ENCODE measurements around the gene IFNL2. TPM values are rescaled to one million over a fixed set of nuclear protein-coding genes. Genes with fewer than 3 reads are reported as not detected.
"Not testable (repeated sequence)": the region's sequence is repeated elsewhere in the genome, so short reads cannot be mapped to it uniquely, and the experiment has no call there.

IFNL2 gene
- total RNA-seq, 1 donor from 2014 or later = not detected

DNA sequence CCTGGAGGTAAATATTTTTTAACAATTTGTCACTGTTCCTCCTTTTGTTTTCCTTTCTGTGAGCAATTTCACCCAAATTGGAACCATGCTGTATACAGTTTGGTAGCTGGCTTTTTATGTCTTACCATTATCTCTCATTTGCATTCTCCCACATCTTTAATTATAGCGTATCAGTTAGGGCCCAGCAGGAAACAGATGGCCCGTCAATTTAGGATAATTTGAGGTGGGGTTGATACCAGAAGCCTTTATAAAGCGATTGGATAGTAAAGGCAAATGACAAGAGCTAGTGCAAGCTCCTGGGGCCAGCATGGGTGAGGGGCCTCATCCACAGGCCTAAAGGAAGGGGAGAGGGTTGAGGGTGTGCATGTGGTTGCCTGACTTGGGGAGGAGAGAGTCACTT, 15.7 kb upstream of the IFNL2 start:
- ATAC-seq (no peak), DNase-seq (ENCODE audit: low spot score) (no peak)

DNA sequence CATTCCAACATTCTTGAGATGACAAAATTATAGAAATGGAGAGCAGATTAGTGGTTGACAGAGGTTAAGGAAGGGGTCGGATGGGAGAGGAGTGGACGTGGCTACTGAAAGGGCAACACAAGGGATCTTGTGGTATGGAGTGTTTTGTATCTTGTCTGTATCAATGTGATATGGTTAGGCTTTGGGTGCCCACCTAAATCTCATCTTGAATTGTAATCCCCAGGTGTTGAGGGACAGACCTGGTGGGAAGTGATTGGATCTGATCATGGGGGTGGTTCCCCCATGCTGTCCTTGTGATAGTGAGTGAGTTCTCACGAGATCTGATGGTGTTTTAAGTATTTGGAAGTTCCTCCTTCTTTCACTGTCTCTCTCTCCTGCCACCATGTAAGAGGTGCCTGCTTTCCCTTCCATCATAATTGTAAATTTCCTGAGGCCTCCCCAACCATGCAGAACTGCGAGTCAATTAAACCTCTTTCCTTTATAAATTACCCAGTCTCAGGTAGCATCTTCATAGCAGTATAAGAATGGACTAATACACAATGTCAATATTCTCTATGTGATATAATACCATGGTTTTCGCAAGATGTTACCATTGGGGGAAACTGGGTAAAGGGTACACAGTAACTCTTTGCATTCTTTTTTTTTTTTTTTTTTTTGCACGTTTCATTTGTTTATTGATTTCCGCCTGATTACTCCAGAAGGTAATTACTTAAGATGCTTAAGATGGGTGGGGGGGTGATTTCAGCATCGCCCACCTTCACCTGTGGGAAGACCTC, 14.6 kb upstream of the IFNL2 start:
- no peak for ATAC-seq
- no peak for DNase-seq (ENCODE audit: low spot score)

DNA sequence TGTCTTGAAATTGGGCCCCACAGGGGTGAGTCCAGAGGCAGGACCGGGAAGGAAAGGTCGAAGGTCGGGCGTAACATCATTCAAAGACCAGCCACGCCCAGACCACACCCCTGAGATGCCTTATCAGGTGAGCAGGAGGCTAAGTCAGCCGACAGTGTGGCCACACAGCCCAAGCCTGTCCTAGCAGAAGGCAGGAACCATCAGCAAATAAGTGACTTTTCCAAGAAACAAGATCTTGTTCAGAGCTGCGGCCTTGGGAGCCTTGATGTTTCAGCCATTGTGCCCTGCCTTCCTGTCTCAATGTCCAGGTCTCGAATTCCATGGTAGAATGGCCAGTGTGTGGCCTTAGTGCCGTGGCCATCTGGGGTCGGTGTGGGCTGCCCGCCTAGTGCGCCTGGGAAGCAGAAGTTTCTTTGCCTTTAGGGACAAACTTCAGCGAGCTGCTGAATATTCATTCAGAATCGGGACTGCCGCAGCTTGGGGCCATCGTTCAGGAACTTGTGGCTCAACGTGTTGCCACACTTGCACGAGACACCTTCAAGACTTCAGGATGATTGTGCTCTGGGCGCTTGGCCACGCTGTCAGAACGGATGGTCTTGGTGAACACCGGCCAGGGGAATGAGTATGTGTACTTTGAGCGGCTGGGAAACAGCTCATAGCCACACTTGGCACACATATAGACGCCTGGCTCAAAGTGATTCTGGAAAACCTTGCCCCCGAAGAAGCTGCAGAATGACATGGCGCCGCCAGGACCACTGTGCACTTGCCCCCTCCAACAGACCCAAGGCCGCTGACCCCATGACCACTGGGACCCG, 13.5 kb upstream of the IFNL2 start:
- peak; percentile 54 for DNase-seq (ENCODE audit: low spot score)
- ATAC-seq = peak; percentile 88

DNA sequence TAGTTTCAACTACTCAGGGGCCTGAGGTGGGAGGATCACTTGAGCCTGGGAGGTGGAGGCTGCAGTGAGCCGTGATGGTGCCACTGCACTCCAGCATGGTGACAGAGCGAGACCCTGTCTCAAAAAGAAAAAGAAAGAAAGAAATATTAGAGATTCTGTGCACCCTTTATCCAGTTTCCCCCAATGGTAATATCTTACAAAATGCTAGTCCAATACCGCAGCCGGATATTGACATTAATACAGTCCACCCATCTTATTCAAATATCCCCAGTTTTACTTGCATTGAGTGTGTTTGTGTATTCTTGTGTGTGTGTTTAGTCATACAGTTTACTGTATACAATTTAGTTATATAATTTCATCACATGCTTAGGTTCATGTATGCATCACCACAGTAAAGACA, 11.0 kb upstream of the IFNL2 start:
- ATAC-seq (no peak), DNase-seq (ENCODE audit: low spot score) (no peak)

- no peak for ATAC-seq
- no peak for DNase-seq (ENCODE audit: low spot score)
These were observed 6.5 kb upstream of the IFNL2 start for GRCh38 chr19:39261704-39262103.

- DNase-seq (ENCODE audit: low spot score) = no peak
- ATAC-seq = no peak
These were observed 5.7 kb upstream of the IFNL2 start for GRCh38 chr19:39262496-39262895.

DNA sequence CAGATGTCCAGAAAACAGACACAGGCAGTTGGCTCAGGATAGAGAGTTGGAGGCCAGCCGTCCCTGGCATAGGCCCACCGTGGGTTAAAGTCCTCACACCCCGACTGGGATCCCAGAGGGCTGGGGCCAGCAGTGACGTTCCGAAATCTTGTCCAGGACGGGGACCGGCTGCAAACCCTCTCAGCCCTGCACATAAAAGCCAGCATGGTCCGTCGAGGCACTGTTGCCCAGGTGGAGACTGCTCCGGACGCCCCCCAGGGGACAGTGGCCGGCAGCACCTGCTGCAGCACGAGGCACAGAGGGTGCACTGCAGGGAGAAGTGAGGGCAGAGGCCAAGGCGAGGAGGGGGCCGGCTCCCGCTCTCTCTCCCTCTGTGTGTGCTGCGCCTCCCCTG, 4.3 kb upstream of the IFNL2 start:
- ATAC-seq = peak; percentile 95
- DNase-seq (ENCODE audit: low spot score) = peak; percentile 91

DNA sequence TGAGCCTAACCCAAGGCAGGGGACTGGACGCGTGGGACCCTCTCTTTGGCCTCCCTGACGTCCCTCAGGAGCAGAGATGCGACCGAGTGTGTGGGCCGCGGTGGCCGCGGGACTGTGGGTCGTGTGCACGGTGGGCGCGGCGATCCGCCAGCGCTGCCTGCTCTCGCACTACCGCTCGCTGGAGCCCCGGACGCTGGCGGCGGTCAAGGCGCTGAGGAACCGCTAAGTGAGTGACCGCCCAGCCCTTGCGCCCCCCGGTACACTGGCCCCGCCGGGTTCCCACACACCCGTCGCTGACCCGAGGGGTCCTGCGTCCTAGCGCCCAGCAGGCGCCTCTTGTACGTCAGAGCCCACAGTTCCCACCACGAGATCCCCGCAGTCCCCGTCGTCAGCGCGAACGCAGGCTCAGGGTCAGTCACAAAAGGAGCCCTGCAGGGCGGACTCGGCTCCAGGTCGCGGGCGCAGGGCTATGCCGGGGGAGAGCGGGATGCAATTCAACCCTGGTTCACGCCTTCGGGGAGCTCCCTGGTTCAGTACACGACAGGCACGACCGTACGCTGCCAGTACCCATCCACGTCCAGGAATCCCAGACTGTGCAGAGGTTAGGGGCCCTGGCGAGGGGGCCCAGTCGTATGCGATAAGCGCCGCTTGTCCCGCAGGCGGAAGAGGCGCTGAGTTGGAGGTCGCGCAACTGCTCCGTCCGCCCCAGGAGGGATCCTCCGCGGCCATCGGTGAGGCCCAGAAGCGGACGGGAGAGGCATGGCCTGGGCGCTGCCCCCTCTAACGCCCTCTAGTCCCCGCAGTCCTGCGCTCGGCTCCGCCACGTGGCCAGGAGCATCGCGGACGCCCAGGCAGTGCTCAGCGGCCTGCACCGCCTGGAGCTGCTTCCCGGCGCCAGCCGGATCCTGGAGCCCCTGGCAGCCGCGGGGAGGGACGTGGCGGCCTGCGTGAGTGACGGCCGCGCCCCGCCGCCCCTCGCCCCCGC, 3.6 kb upstream of the IFNL2 start:
- DNase-seq (ENCODE audit: low spot score) (no peak), ATAC-seq (peak; percentile 8)

- ATAC-seq (no peak), DNase-seq (ENCODE audit: low spot score) (no peak)
These were observed 2.8 kb upstream of the IFNL2 start for GRCh38 chr19:39265321-39265916.

DNA sequence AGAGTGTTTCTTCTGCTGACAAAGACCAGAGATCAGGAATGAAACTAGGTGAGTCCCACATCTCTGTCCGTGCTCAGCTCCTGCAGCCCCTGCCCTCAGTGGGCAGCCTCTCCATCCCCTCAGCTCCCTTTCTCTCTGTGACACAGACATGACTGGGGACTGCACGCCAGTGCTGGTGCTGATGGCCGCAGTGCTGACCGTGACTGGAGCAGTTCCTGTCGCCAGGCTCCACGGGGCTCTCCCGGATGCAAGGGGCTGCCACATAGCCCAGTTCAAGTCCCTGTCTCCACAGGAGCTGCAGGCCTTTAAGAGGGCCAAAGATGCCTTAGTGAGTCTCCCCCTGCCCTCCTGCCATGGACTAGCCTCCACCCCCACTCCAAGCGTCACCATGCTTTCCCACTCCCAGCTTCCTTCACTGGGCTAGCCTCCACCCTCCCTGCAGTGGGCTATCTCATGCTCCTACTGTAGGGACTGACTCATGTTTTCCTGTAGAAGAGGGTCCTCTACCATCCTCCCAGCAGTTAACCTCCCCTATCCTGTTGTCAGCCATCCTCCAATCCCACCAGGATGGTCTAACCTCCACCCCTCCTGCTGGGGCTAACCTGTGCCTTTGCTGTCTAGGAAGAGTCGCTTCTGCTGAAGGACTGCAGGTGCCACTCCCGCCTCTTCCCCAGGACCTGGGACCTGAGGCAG, 481 bp downstream of the IFNL2 start:
- DNase-seq (ENCODE audit: low spot score); ATAC-seq: not testable (repeated sequence)

DNA sequence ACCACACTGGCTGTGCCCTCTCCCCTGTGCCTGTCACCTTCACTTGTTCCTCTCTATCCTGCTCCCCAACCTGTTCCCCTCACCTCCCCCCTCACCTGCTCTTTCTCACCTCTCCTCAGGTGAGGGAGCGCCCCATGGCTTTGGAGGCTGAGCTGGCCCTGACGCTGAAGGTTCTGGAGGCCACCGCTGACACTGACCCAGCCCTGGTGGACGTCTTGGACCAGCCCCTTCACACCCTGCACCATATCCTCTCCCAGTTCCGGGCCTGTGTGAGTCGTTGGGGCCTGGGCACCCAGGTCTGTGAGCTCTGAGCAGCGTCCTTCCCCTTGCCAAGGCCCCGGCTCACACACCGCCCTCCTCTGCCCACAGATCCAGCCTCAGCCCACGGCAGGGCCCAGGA, 1.2 kb downstream of the IFNL2 start:
- ATAC-seq; DNase-seq (ENCODE audit: low spot score): not testable (repeated sequence)

DNA sequence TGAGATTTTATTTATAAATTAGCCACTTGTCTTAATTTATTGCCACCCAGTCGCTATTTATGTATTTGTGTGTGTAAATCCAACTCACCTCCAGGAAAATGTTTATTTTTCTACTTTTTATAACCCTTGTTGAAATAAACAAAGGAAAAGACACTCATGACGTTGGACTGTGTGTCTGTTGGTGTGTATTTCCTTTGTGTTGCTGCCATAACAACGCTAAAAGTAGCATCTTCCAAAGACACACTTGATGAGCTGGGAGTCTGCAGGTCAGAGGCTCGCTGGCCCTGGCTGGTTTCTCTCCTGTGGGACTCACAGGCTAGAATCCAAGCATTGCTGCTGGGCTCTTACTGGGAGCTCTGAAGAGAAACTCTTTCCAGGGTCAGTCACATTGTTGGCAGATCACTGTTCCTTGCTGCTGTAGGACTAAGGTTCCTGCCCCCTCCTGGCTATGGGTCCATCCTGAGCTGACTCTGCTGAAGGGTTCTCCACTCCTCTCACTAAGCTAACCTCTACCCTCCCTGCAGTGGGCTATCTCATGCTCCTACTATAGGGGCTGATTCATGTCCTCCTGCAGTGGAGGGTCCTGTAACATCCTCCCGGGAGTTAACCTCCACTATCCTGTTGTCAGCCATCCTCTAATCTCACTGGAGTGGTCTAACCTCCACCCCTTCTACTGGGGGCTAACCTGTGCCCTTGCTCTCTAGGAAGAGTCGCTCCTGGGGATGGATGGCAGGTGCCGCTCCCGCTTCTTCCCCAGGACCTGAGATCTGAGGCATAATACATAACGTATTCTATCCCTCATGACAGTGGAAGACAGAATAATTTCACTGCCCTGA, 2.1 kb downstream of the IFNL2 start:
- no peak for ATAC-seq
- DNase-seq (ENCODE audit: low spot score) = no peak

DNA sequence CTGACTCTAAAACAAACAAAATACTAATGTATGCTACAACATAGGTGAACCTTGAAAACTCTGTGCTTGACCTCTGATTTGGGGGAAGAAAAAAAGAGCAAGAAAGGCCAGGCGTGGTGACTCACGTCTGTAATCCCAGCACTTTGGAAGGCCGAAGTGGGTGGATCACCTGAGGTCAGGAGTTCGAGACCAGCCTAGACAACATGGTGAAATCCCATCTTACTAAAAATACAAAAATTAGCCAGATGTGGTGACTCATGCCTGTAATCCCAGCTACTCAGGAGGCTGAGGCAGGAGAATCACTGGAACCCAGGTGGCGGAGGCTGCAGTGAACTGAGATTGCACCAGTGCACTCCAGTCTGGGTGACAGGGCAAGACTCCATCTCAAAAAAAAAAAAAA, 5.7 kb downstream of the IFNL2 start:
- not testable (repeated sequence) for DNase-seq (ENCODE audit: low spot score); ATAC-seq

GRCh38 chr19:39275578-39275977, 7.4 kb downstream of the IFNL2 start:
- no peak for DNase-seq (ENCODE audit: low spot score)
- ATAC-seq = no peak

DNA sequence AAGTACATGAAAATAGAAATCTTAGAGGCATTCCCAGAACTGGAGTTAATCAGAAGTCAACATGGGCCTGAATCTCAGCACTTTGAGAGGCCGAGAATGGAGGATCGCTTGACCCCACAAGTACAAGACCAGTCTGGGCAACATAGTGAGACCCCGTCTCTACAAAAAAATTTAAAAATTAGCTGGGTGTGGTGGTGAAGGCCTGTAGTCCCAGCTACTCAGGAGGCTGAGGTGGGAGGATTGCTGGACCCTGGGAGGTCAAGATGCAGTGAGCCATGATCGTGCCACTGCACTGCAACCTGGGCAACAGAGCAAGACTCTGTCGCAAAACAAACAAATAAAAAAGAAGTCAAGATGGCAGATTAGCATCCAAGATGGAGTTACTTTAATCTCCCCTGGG, 8.5 kb downstream of the IFNL2 start:
- ATAC-seq (no peak), DNase-seq (ENCODE audit: low spot score) (no peak)

DNA sequence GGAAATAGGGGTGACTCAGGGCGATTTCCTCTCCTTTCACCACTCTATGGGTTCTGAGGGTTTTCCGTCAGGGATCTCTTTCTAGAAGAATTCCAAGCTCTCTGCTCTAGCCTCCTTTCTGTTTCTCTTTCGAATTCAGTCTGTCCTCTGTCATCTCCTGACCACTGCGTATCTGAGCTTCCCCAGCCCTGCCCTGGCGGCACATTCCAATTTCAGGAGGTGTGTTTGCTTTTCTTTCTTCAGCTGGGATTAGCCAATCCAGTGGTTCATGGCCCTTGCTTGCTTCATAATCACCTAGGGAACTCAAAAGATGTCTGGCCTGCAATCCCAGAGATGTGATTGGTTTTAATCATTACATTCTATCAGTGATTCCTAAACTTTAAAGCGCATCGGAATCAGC, 9.4 kb downstream of the IFNL2 start:
- ATAC-seq (peak; percentile 99), DNase-seq (ENCODE audit: low spot score) (peak; percentile 75)

DNA sequence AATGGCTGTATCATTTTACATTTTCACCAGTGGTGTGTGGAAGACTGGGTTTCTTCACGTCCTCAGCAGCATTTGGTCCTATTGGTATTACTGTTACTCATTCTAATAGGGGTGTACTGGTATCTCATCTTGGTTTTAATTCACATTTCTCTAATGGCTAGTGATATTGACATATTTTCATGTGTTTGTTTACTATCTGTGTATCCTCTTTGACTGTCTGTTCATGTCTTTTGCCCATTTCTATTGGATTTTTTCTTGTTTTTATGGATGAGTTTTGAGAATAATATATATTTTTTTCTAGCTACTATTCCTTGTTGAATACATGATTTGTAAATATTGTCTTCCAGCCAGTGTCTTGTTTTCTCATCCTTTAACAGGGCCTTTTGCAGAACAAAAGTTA, 13.8 kb downstream of the IFNL2 start:
- ATAC-seq (no peak), DNase-seq (ENCODE audit: low spot score) (no peak)

DNA sequence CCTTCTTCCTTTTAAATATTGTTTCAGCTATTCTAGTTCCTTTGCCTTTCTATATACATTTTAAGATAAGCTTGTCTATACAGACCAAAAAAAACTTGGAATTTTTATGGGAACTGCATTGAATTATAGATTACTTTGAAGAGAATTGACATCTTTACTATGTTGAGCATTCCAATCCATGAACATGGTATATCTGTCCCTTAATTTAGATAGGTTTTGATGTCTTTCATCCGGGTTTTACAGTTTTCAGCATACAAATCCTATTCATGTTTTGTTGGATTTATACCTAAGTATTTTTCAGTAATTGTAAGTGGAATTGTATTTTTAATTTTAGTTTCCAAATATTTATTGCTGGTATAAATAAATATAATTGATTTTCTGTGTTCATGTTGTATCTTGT, 15.8 kb downstream of the IFNL2 start:
- ATAC-seq (no peak), DNase-seq (ENCODE audit: low spot score) (no peak)

GRCh38 chr19:39293394-39293793, 25.2 kb downstream of the IFNL2 start:
- ATAC-seq (no peak), DNase-seq (ENCODE audit: low spot score) (no peak)
